Fibroblast of skin of left quadriceps (primary cell): ENCODE data around the gene ENPP6.
"Not testable (repeated sequence)": the region's sequence is repeated elsewhere in the genome, so short reads cannot be mapped to it uniquely, and the experiment has no call there.

Source experiments
- DNase-seq, 2 experiments: peaks; one replicate each; pipeline ENCODE4 v3.0.0-alpha.2; 2013; ENCODE audit warnings: low read depth in 2 of 2

The ENPP6 gene

GRCh38 chr4:184148738-184149637 is 68.7 kb downstream of the ENPP6 start:
- DNase-seq, result no peak

GRCh38 chr4:184147858-184148737 is 69.6 kb downstream of the ENPP6 start:
- DNase-seq, result peak; percentile 15 to 20

GRCh38 chr4:184146951-184147350 is 70.7 kb downstream of the ENPP6 start:
- DNase-seq, result no peak

- no peak for DNase-seq
These were observed 72.1 kb downstream of the ENPP6 start for GRCh38 chr4:184145596-184145995.

GRCh38 chr4:184143770-184144564 is 73.7 kb downstream of the ENPP6 start:
- DNase-seq, result no peak

- no peak for DNase-seq
These were observed 75.3 kb downstream of the ENPP6 start for GRCh38 chr4:184142121-184143000.

- DNase-seq, result not testable (repeated sequence)
These were observed 76.8 kb downstream of the ENPP6 start for GRCh38 chr4:184140901-184141300.

- DNase-seq, result no peak
These were observed 81.1 kb downstream of the ENPP6 start for GRCh38 chr4:184136525-184136924.

- no peak for DNase-seq
These were observed 90.9 kb downstream of the ENPP6 start for GRCh38 chr4:184126800-184127199.

- no peak for DNase-seq
These were observed 94.9 kb downstream of the ENPP6 start for GRCh38 chr4:184122631-184123408.

GRCh38 chr4:184120549-184121127 is 97.0 kb downstream of the ENPP6 start:
- no peak for DNase-seq

GRCh38 chr4:184117662-184118199 is 99.9 kb downstream of the ENPP6 start:
- DNase-seq, result no peak

GRCh38 chr4:184115399-184115798 is 102.3 kb downstream of the ENPP6 start:
- DNase-seq, result no peak

GRCh38 chr4:184114431-184114830 is 103.2 kb downstream of the ENPP6 start:
- no peak for DNase-seq

- DNase-seq, result no peak
These were observed 105.6 kb downstream of the ENPP6 start for GRCh38 chr4:184112006-184112550.

- no peak for DNase-seq
These were observed 106.3 kb downstream of the ENPP6 start for GRCh38 chr4:184111233-184111832.

GRCh38 chr4:184110452-184111224 is 107.0 kb downstream of the ENPP6 start:
- DNase-seq, result no peak

GRCh38 chr4:184108006-184108501 is 109.6 kb downstream of the ENPP6 start:
- no peak for DNase-seq
